ENCODE data around the gene STXBP6. TPM values are rescaled to one million over a fixed set of nuclear protein-coding genes. Genes with fewer than 3 reads are reported as not detected.

STXBP6 gene
- total RNA-seq, 2 donors from 2014 or later = 20.1 to 28.3 TPM

GRCh38 chr14:24850072-24850471 lies 199.9 kb downstream of the STXBP6 start:
- WGBS, 2 donors = 97% methylated on average over 2 of the region's 2 CpGs
- Histone ChIP-seq H3K4me3 (no peak overlapping the region), H3K9me3 (no peaks in the 10 kb centered on the region), H3K27ac (no peak overlapping the region), H3K4me1 (peaks cover 24% of the 10 kb centered on the region), H3K36me3 (replicated peaks in 1 of 2; ENCODE audit: insufficient read depth in 1 of 2, low read depth in 2 of 2) (no peaks in the 10 kb centered on the region), H3K27me3 (no peaks in the 10 kb centered on the region)
- TF ChIP-seq CTCF (IDR thresholded peaks at IDR 0.05) (no peak), POLR2A (IDR thresholded peaks at IDR 0.05) (no peak)
- ATAC-seq (no peak), DNase-seq (no peak)
- intact Hi-C loops (cut with DNase I) = no loop called here

- ATAC-seq = no peak
- intact Hi-C loops (cut with DNase I) = no loop called here
- Histone ChIP-seq H3K9me3 (no peaks in the 10 kb centered on the region), H3K36me3 (replicated peaks in 1 of 2; ENCODE audit: insufficient read depth in 1 of 2, low read depth in 2 of 2) (no peaks in the 10 kb centered on the region), H3K27me3 (no peaks in the 10 kb centered on the region), H3K4me3 (no peak overlapping the region), H3K4me1 (peaks cover 24% of the 10 kb centered on the region), H3K27ac (no peak overlapping the region)
- 79 to 85% methylated on average over 2 of the region's 2 CpGs for WGBS, 2 donors
- TF ChIP-seq POLR2A (IDR thresholded peaks at IDR 0.05) (no peak), CTCF (IDR thresholded peaks at IDR 0.05) (no peak)
- no peak for DNase-seq
These were observed 200.5 kb downstream of the STXBP6 start for GRCh38 chr14:24849471-24849870.

GRCh38 chr14:24848102-24848790 lies 201.7 kb downstream of the STXBP6 start:
- intact Hi-C loops (cut with DNase I) = no loop called here
- DNase-seq (no peak), ATAC-seq (no peak)
- Histone ChIP-seq H3K36me3 (replicated peaks in 1 of 2; ENCODE audit: insufficient read depth in 1 of 2, low read depth in 2 of 2) (no peaks in the 10 kb centered on the region), H3K27ac (no peak overlapping the region), H3K9me3 (no peaks in the 10 kb centered on the region), H3K4me1 (peaks cover 19% of the 10 kb centered on the region), H3K4me3 (no peak overlapping the region), H3K27me3 (no peaks in the 10 kb centered on the region)
- TF ChIP-seq POLR2A (IDR thresholded peaks at IDR 0.05) = no peak
- no peak for TF ChIP-seq CTCF (IDR thresholded peaks at IDR 0.05)
- 68 to 75% methylated on average over 3 of the region's 3 CpGs for WGBS, 2 donors

GRCh38 chr14:24847568-24848095 lies 202.3 kb downstream of the STXBP6 start:
- no peak overlapping the region for H3K4me3 ChIP-seq
- peaks cover 18% of the 10 kb centered on the region for H3K4me1 ChIP-seq
- intact Hi-C loops (cut with DNase I) = no loop called here
- TF ChIP-seq CTCF (IDR thresholded peaks at IDR 0.05) = no peak
- no peak for TF ChIP-seq POLR2A (IDR thresholded peaks at IDR 0.05)
- no peak overlapping the region for H3K27ac ChIP-seq
- no peak for ATAC-seq
- DNase-seq = no peak
- H3K27me3 ChIP-seq = no peaks in the 10 kb centered on the region
- no peaks in the 10 kb centered on the region for H3K36me3 ChIP-seq (replicated peaks in 1 of 2; ENCODE audit: insufficient read depth in 1 of 2, low read depth in 2 of 2)
- no peaks in the 10 kb centered on the region for H3K9me3 ChIP-seq

- WGBS, 2 donors = 25 to 29% methylated on average over 3 of the region's 3 CpGs
- Histone ChIP-seq H3K4me3 (no peak overlapping the region), H3K27ac (no peak overlapping the region), H3K27me3 (no peaks in the 10 kb centered on the region), H3K4me1 (peaks cover 18% of the 10 kb centered on the region), H3K9me3 (no peaks in the 10 kb centered on the region), H3K36me3 (replicated peaks in 1 of 2; ENCODE audit: insufficient read depth in 1 of 2, low read depth in 2 of 2) (no peaks in the 10 kb centered on the region)
- DNase-seq = no peak
- ATAC-seq = no peak
- intact Hi-C loops (cut with DNase I) = no loop called here
- TF ChIP-seq POLR2A (IDR thresholded peaks at IDR 0.05) = no peak
- TF ChIP-seq CTCF (IDR thresholded peaks at IDR 0.05) = no peak
These were observed 203.7 kb downstream of the STXBP6 start for GRCh38 chr14:24846261-24846660.

All from body of pancreas (tissue), 4 donors.